HK-2 (cell line): Measurements from ENCODE around the gene FAM20C.
"Not testable (repeated sequence)": the region's sequence is repeated elsewhere in the genome, so short reads cannot be mapped to it uniquely, and the experiment has no call there.

Experiments used
- DNase-seq: peaks from one replicate; pipeline ENCODE4 v3.0.0-alpha.2; 2018; ENCODE audit not compliant: unreplicated experiment

Gene FAM20C

DNA sequence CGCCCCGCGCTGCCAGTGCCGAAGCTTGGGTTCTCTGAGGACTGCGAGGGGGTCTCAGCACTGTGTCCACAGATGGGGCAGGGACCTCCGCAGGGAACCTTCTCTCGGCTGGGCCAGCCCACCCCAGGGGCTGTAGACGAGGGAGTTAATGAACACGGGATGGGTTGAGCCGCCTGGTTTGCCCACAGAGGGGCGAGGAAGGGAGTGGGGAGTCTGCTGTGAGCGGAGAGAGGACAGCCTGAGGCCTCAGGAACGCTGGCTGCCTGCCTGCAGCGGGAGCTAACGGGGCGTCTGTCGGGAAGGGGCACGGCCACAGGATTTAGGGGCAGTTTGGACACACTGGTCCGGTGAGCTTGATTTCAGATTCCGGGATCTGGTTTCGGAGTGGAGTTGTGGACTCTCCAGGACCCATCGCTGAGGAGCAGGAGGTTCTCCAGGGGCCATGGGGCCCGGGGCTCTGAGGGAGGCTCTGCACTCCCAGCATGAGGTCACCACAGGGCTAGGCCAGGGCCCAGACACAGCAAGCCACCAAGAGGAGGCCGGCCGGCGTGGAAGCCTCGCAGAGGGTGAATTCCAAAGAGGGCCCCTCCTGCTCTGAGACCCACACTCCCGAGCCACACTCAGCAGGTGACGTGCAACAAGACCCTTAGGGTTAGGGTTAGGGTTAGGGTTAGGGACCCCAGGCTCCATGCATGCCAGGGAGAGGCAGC lies 19.0 kb upstream of the FAM20C start:
- no peak for DNase-seq

DNA sequence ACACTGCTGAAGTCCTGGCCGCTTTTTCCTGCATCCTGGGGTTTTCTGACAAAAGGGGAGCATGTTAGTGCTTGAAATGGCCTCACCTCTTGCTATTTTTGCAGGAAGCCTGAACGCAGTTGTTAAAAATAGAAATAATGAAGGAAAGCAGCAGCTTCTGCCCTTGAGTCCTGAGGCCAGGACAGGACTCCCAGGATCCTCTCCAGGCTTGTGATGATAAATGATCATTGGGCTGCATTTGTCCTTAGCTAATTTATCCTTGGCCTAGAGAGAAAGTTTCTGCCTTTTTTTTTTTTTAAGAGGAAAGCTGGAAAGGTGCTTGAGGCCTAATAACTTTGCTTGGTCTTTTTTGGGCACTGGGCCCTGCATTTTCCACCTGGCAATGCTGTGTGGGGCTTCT lies 17.7 kb upstream of the FAM20C start:
- DNase-seq, result no peak

DNA sequence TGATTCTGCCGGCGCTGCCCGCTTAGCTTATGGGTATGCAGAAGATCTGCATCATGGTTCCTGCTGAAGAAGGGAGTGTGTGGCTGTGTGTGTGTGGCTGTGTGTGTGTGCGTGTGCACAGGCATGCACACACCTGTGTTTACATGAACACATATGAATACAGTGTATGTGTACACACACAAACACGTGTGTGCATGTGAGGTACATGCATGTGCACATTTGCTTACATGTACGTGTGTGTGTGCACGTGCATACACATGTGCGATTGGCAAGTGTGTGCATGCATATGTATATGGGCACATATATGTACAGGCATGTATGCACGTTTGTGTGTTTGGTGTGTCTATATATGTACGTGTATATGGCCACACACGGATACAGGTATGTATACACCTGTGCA lies 16.4 kb upstream of the FAM20C start:
- DNase-seq, result no peak

DNA sequence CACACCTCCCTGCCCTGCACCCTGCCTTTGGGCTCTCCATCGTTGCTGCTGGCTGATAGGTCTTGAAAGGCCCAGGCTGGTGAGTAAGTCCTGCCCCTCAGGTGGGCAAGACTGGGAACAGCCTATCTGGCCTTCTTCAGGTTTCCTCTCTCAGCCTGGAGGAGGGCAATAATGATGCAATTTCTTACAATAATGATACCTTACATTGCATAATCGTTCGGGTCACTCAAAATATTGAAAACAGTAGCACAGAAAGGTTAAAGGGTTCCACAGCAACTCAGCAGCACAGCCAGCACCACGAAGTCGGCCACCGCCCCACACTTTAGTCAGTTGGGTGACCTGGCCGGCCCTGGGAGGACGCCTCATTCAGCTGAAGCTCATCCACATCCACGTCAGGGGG lies 16.0 kb upstream of the FAM20C start:
- no peak for DNase-seq

DNA sequence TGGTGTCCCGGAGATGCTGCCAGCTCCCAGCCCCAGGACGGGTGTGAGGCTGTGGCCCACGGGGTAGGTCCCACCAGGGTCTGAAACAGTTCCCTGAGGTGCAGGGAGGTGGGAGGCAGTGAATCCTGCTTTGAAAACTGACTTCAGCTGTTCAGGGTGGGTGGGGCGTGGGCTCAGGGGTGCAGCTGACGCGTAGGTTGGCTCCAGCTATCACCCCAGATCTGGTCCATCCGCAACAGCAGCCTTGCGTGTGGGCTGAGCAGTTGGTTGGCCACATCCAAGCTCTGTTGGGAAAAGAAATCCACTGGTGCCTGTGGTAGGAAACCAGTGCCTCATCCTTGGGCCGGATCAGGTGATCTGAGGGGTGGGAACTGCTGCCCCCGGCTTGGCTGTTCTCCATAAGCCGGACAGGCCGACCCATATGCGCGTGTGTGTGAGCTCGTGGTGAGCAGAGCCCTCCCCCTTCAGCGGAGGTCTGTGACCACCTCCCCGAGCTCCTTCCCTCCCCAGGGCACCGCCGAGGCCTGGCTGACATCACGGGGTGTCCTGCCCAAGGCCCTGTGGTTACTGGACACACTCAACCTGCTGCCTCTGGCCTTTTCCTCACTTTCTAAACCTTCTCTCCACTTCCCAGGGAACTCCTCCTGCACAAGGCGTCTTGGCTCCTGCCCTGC lies 15.4 kb upstream of the FAM20C start:
- DNase-seq, result no peak

DNA sequence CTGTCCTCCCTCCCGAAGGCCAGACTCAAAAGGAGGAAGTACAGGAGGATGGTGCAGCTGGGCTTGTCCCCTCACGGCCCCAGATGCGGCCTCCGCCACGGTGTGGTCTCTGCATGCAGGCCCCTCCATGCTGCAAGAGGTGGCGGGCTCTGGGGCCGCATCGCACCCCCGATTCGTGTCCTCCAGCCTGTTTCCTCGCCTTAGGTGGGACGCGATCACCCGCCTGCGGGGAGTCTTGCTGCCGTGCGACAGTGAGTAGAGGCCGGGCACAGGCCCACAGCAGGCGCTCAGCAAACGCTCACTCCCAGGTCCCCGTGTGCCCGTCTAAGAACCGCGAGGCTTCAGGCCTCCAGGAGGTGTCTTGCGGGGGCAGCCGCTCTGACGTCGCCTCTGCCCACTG lies 13.9 kb upstream of the FAM20C start:
- no peak for DNase-seq

DNA sequence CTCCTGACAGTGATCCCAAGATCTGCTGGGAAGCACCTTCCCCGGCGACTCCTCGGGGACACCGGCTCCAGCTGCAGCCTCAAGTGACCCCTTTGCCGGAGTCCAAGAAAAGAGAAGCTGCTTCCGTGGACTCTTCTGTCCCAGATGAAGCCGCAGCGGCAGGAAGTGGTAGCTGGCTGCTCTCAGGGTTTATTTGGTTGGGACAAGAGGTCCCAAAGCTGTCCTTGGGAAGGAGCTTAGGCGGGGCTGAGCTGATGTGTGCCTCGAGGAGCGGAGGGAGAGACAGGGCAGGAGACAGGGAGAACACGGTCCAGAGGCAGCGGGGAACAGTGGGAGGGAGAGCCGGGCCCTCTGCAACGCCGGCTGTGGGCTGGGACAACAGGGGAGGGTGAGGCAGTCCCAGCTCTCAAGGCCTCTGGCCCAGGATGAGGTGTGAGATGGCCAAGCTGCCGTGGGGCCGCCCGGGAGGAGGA lies 13.1 kb upstream of the FAM20C start:
- DNase-seq, result no peak

DNA sequence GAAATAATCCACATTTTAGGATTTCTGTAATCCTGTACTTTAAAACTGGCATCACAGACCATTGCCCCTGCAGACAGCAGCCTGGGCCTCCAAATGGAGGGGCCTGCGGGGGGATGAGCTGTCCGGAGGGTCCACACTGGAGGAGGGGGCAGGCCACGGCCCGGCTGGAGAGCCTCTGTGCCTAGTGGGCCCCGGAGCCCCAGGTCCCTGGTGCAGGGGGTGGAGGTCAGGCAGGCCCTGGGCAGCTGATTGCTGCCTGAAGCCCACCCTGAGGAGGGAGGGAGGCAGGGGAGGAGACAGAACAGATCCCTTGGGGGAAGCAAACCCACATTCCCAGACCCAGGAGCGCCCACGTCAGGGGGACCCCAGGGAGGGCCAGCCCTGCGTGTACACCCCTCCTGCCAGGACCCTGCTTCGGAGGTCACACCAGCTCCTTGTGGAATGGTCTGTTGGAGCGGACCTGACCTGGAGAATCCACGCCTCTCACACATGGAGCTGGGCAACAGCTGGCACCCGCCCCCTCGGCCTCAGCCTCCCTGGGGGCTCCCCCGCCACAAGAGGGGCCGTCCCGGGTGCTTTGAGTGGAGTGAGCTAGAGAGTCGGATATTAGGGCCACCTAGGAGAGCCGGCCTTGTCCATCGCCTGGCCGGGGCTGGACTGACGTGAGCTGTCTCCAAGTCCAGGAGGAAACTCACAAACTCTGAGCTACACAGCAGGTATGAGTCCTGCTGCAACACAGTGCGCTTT lies 12.2 kb upstream of the FAM20C start:
- DNase-seq, result no peak

DNA sequence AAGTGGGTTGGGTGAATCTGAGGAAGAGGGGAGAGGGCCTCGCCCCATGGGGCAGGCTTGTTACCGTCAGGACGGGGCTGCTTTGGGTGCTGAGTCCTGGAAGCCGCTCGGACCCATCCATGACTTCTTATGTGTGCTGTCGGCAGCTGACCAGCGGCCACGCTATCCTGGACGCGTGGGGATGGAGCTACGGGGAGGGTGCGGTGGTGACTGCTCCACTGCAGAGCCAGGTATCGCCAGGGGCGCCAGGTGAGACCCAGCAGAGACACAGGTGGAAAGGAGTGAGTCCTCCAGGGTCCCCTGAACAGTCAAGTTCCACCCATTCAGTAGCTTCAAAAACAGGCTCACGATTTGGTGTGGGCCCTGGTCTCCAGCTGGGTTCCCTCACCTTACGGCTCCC lies 10.6 kb upstream of the FAM20C start:
- no peak for DNase-seq

DNA sequence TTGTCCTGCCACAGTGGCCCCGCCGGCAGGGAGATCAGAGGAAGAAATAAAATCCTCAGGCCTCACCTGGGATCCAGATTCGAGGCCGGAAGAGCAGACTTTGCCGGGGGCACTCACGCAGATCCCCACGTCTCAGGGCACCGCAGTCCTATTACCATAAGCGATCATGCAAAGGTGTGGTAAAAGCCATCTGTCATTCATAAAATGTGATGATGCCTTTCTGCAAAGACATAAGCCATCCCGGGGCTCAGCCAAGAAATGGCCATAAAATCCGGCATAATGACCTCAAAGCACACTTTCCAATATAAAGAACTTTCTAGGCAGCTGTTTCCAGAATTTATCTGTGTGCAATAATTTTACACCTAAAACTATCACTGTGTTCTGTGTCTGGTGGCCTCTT lies 9.9 kb upstream of the FAM20C start:
- DNase-seq, result not testable (repeated sequence)

DNA sequence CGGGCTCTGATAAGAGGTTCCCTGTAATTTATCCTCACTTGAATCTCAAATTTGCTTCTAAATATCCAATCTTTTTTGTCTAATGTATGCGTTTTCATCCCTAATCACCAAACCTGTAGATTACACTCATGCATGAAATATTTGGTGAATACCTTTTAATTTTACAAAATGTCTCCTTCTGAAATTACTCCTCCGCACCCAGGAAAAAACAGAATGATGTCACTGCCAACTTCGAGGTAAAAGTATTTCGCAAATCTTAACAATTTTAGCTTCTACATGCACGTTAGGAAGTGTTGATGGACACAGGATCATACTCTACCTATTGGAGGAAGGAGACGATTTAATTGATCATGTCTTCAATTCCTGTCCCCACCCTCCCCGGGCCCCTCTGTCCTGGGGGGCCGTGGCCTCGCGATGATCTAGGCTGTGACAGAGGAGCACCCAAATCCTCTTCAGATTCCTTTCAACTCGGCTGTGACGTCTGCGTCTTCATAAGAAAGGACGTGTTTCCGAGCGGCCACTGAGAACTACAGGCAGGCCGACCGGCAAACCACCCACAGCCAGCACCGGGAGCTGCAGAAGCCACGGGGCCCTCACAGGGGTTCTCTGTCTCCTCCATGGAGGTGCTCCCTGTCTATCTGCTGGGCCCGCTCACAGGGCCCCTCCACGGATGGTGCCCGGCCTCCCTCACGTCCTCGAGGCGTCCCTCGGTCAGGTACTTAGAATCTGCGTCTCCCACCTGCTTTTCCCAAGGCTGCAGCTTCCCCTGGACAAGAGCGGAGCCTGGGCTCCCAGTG lies 8.7 kb upstream of the FAM20C start:
- no peak for DNase-seq

DNA sequence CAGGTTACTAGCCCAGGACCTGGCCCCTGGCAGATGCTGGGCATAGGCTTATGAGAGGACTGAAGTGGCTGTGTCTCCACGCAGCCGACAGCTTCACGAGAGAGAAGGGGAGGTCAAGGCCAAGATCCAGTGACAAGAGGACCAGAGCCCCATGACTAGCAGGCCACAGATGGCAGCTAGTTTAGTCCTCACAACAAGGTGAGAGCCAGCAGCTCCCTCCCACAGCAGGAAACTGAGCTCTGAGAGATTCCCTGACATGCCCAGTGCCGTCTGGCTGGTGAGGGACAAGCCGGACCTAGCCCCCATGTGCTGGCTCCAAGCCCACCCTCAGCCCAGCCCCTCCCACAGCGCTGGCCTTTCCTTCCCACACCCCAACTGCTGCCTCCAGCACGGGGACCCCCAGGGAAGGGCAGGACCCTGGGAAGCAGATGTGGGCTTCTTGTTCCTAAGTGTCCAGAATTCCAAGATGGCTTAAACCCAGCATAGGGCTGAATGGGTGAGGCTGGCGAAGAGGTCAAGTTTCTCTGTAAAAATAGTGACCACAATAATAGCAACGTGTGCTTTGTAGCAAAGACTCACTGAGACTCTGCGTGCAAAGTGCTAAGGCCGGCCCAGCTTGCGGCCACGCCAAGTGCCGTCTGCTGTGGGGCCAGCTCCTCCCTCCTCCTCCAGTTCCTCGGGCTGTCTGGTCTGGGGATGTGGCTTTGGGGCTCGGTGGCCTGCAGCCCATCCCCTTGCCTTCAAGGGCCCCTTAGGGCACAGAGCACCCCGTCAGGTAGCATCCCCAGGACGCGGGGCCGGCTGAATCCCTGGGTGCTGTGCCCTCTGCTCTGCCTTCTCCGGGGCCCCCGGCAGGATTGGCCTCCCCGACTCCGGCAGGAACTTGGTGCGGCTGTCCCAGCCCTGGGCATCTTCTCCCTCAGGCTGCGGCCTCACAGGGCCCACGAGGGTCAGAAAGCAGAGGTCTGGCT lies 7.8 kb upstream of the FAM20C start:
- DNase-seq, result no peak

DNA sequence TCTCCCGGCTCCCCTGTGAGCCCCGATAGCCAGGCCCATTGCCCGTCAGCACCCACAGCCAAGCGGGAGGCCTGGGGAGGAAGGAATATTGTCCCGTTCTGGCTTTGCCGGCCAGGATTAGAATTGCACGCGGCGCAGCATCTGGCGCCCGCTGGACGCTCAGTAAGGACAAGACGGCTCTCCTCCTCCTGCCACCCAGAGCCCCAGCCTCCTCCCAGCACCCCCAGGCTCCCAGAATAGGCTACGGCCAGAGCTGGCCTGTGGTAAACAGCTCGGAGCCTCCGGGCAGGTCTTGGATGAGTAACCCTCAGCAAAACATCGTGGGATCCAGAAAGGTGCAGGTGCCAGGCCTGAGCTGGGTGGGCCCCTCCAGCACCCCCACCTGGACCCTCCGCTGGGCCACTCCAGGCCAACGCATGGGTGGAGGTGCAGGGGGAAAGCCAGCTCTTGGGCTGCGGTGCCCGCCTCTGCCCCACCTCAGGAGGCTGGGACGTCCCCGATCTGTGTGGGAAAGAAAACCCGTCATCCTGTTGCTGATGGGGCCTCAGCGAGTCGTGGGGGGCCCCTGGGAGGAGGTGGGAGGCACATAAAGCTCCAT lies 5.8 kb upstream of the FAM20C start:
- DNase-seq, result no peak

DNA sequence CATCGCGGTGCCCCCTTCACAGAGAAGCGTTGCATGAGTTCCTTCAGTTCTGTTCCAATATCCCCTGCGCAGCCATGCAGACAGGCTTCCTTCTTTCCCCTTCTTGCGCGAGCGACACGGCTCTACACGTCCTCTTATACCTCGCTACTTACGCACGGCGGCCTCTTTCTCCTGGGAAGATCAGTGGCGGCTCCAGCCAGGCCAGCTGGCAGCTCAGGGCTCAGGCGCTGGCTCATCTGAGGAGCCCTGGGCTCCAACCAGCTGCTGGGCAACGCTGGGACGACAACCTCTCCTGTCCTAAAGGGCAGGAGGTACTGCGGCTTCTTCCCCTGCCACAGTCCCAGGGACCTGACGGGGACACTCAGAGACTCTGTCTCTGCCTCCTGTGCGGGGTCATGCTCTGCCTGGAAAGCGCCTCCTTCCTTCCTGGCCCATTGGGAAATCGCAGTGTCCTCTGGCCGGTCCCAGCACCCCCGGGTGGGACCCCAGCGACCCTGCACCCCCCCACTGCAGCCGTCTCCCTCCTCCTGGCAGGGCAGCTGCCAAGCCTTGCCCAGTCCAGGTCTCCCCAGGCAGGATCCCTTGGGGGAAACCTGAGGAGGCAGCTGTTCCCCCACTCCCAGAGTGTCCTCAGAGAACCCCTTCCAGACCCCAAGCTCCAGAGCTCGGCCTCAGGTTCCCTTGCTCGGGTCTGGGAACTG lies 5.0 kb upstream of the FAM20C start:
- DNase-seq, result no peak

DNA sequence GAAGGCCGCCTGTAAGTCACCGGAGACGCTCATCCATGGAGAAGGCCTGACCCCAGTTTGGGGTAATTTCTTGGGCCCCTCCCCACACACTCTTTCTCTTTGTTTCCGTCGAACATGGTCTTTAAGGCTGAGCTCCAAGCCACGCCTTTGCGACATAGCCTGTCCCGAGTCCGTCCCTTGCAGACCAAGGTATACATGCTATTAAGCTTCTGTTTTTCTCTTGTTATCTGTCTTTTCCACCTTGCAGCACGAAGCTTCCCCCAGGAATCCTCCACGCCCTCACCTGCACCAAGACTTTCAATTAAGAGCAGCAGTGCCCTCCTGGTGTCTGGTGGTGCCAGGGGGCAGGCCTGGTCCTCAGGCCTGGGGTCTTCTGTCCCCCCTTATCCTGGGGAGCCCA lies 4.2 kb upstream of the FAM20C start:
- DNase-seq, result no peak

DNA sequence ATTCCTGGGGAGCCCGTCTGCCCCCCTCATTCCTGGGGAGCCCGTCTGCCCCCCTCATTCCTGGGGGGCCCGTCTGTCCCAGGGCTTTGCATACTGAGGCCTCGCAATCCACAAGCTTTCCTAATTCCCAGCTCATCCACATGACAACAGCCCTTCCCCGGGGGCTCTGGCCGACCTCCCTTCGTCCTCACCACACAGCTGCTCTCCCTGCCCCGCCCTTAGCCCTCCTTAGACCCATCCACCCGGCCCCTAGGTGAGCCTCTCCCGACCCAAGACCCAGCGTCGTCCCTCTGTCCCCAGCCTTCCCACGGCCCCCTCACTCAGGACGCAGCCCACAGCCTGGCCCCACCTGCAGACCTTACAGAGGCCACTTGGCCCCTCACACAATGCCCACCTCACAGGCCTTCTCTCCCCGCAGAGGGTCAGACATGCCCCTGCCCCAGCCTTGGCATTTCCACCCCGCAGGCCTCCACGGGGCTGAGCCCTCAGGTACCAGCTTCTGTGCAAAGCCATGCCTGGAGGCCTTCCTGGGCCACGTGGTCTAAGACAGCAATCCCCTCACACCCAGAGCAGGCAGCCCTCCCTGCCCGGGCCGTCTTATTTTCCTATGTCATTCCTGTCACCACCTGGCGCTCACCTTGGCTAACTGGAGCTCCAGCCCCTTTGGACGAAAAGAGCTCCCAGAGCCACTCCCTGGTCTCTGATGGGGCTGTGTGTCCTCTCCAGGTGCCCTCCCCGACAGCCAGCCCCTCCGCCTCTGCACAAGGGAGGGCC lies 3.5 kb upstream of the FAM20C start:
- DNase-seq, result no peak

DNA sequence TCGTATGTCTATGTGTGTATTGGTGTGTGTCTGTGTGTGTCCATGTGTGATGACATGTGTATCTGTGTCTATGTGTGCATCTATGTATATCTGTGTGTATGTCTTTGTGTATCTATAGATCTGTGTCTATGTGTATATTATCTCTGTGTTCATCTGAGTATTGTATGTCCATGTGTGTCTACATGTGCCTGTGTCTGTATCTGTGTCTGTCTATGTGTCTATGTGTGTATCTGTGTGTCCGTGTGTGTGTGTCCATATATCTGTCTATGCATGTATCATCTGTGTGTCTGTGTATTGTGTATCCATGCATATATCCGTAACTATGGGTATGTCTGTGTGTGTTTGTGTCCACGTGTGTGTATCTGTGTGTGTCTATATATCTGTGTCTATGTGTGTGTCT lies 2.7 kb upstream of the FAM20C start:
- no peak for DNase-seq

DNA sequence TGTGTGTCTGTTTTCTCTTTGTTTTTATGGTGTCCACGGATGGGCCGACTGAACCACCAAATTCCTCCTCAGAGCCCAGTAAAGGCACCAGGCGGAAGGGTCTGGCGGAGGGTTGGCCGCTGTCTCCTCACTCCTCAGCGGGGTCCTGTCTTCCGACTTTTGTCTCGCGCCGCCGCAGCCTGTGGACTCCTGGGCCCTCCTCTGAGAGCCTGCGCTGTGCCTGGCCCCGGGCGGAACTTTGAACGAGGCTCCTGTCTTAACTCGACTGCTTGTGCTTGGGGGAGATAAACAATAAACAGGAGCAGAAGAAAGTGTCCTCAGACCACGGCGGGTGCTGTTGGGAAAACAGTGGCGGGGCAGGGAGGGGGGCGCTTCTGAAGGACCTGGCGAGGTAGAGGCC lies 2.2 kb upstream of the FAM20C start:
- no peak for DNase-seq
